Measurements from ENCODE around the gene SDCCAG8.

DNA sequence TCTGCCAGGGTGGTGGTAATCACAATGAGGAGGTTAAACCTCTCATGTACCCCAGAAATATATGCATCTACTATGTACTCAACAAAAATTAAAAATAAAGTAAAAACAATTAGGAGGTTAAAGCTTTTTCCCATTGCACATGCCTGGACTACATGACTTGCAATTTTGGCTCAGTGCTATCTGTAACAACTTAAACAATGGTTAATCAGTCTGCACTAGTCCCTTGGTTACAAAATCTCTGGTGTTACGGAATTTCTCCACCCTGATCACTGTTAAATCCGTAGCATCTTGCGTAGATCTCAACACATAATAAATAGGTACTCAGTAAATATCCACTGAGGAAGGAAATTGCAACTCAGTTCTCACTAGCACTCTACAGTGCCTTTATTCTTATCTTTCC, 66.5 kb downstream of the SDCCAG8 start:
- no peak for TF ChIP-seq GATA3 (IDR thresholded peaks at IDR 0.05; ENCODE audit: low read depth, low read length)
- TF ChIP-seq GATA2 (IDR thresholded peaks at IDR 0.05; ENCODE audit: low read depth, low read length), result no peak

Data from SH-SY5Y (cell line).